ENCODE measurements around the gene GRIK3.
"Not testable (repeated sequence)": the region's sequence is repeated elsewhere in the genome, so short reads cannot be mapped to it uniquely, and the experiment has no call there.

Gene GRIK3

DNA sequence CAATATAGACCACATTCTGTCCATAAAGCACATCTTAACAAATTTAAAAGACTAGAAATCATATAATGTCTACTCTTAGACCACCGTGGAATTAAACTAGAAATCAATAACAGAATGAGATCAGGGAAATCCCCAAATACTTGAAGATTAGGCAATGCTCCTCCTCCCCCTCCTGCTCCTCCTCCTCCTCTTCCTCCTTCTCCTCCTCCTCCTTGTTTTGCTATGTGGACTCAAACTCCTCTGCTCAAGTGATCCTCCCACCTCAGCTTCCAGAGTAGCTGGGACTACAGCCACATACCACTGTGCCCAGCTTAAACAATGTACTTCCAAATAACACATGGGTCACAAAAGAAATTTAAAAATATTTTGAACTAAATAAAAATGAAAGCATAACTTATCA lies 134.2 kb downstream of the GRIK3 start:
- DNase-seq: no peak

- DNase-seq: not testable (repeated sequence)
Measured at GRCh38 chr1:36897813-36898212, 136.5 kb downstream of the GRIK3 start.

DNA sequence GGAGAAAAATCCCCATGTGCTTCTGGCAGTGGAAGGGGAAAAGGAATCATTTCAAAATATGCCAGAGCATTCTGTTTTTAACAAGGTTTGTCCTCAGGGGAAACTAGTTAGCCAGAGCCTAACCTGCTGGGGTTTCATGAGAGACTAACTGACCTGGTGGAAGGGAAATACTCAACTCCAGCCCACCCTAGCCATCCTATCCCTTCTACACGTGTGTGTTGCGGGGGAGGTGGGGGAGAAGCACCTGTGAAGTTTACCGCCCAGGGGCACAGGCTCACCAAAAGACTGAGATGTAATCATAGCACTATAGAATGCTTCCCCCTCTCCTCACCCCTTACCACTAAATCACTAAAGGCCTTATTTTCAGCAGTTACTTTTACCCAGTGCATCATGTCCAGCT lies 139.5 kb downstream of the GRIK3 start:
- no peak for DNase-seq

GRCh38 chr1:36890776-36891175 lies 143.5 kb downstream of the GRIK3 start:
- no peak for DNase-seq

GRCh38 chr1:36889478-36890226 lies 144.7 kb downstream of the GRIK3 start:
- DNase-seq: no peak

GRCh38 chr1:36888811-36889477 lies 145.4 kb downstream of the GRIK3 start:
- no peak for DNase-seq

DNA sequence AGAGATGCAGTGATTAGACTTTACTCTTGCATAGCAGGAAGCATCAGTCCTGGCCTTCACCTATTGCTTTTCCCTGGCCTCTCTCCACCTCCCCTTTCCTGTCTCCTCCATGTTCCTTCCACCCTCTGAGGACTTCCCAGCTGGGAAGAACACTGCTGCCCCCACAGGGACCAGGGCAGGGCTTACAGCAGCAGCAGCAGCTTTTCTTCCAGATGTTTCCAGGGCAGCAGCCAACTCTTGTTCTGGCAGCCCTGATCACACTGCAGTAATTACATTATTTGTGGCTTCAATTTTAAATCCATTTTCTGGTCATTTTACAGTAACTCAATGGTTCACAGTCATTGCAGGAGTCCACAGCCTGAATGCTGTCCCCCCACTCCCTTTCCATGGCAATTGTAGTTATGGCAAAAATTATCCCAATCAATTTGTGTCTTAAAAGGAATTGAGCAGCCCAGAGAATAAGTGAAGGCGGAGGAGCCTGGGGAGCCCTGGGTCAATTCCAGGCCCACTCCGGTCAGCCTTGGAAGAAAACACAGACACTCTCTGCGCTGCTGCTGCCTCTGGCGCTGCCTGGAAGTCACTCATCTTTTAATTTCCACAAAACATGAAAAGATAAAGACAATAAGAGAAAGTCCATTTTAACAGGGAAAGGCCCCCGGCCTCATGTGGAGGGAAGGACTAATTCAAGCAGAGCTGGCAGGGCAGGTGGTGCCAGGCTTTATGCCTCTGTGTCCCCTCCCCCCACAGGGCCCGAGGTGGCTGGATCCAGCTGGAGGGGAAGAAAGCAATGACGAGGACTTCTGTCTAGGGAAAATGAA lies 148.6 kb downstream of the GRIK3 start:
- no peak for DNase-seq

DNA sequence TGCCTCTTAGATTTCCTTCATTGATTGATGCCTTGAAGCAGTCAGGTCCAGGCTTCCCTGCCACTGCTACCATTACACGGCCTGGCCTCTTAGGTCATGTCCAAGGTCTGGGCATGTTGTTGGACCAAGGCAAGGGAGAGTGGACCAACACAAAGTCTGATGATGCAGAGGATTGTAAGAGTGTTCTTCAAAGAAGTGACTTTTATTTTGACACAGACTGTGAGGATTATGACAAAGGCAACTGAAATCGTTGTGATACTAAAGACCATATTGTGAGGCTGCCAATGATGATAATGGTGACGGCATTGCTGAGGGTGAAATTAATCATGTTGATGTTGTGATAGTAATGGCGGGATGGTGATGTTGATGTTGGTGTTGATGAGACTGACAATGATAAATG lies 149.5 kb downstream of the GRIK3 start:
- no peak for DNase-seq

- DNase-seq: no peak
Measured at GRCh38 chr1:36884029-36884701, 150.2 kb downstream of the GRIK3 start.

DNA sequence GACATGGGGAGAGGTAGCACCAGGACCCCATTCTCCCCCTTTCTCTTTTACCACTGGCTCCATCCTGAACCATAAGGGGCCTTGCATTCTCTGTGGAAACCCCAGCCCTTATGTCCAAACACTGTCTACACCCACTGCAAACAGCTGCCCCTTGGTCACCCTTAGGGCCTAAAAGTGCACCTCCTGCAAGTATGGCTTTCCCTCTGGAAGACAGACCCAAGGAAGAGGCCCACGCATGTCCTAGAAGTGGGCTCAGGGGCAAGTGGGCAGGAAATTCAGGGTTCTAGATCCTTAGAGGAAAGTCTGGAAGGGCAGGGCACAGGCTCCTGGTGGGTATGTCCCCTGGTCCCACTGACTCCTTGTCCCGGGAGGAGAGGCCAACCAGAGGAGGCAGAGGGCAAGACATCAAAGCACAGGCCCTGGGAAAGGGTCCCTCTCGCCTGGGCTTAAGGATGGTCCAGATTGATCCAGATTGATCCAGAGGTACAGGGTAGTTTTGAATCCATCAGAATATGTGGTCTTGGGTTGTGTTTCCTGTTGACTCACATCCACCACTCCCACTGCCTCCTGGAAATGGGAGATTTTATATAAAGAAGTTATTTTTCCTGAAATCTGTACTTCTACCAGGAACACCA lies 150.9 kb downstream of the GRIK3 start:
- no peak for DNase-seq

DNA sequence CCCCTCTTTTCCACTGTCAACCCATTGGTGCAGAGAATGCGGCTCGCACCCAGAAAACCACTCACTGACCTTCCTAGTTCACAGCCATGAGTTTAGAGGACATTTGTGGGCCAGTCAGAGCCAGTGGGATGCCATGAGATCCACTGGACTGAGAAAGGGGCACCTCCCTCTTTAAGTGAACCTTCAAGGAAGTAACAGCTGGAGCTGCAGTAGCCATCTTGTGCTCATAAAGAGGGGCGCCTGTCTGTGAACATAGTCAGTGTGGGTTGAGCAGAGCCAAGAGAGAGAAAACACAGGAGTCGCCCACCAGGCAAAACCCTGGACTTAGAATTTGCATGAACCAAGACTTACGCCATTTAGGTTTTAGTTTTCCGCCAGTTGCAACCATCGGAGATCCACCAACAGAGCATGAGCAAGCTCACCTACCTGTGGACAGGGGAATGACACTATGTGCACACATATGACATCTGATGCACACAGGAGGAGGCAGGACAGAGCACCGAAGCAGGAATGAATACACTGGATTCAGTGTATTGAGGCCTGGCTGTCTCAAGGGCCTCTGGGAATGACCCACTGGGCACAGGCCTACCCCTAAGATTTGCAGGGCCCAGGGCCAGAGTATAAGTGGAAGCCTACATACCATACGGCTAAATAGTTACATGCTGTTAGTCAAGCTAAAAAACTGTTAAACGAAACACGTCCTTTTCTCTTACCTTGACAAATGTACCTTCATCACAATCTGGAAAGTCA lies 151.6 kb downstream of the GRIK3 start:
- no peak for DNase-seq

- DNase-seq: no peak
Measured at GRCh38 chr1:36881541-36881940, 152.8 kb downstream of the GRIK3 start.

DNA sequence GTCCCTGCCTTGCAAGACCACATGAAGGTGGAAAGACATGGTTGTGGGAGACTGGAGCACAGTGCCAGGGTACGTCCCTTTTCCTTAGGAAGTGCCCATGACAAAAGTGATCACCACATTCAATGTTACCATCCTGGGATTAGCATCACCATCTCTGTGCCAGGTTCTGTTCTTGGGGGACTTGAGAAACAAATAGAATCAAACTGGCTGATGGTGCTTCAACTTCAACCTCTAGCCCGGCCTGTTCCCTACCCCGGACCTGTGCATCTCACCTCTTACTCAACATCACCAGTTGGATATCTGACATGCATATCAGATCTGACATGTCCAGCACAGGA lies 153.3 kb downstream of the GRIK3 start:
- DNase-seq: no peak

DNA sequence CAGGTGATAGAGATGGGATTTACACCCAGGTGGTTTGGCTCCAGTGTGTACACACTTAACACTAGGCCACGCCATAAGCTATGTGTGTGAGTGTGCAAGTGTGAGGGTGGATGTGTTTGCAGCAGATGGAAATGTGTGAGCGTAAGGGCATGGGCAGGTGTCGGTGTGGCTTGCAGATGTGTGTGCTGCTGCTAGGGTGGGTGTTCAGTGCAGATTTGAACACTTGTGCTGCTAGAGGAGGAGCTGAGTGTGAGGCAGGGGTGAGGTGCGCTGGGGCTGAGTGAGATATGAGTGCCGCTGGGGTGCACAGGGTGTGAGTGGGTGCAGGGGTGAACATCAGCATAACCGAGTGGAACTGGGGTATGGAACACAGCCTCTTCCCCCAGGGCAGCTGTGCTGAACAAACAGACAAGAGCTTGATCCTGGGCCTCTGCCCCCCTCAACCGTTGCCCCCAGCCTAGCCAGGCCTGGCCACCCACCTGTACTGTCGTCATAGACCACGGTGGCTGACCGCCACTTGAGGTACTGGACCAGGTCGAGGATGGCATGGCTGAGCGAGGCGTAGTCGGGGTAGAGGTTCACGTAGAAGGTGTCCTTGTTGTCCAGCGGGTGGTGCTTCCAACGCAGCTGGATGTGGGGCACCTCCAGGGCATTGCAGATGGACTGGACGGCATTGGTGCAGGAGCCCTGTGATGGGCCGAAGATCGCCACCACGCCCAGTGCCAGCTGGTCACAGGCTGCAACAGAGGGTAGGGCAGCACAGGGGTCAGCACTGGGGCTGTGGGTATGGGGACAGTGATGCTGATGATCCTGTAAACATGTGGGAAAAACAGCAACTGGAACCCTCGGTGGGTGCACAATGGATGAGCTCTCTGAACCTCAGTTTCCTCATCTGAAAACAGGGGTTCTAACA lies 153.9 kb downstream of the GRIK3 start:
- DNase-seq: no peak

GRCh38 chr1:36879613-36880012 lies 154.7 kb downstream of the GRIK3 start:
- no peak for DNase-seq

- DNase-seq: no peak
Measured at GRCh38 chr1:36876990-36877389, 157.3 kb downstream of the GRIK3 start.

GRCh38 chr1:36874271-36875060 lies 159.8 kb downstream of the GRIK3 start:
- no peak for DNase-seq

DNA sequence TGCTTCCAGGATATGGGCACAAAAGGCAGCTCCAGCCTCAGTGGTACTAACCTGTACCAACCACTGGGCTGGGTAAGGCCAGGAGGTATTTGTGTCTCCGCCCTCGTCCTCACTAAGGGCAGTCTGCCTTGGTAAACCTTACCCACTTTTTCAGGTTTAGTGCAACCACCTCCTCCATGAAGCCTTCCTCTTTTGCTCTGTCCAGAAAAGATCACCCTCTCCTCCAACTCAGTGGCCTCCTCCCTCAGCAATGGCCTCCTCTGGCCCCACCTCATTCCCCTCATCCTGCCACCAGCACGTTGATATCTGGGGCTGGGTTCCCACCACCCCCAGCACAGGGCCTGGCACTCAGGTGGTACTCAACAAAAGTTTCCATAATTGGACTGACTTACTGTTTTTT lies 161.5 kb downstream of the GRIK3 start:
- no peak for DNase-seq

GRCh38 chr1:36872126-36872754 lies 162.1 kb downstream of the GRIK3 start:
- DNase-seq: no peak
